HEK293 (cell line): Measurements from ENCODE around the gene SETD7.

ENCODE experiments used
- CTCF ChIA-PET: fragments of 350-600 bp; formaldehyde crosslinking; extraction: SDS; loops from one replicate; lab custom pipeline; 2021; ENCODE audit warnings: antibody characterized with exemption; lab: Yijun Ruan, JAX
- POLR2A ChIA-PET: fragments of 300-600 bp; formaldehyde crosslinking; extraction: SDS; loops from one replicate; lab custom pipeline; 2020; ENCODE audit warnings: antibody characterized with exemption, inconsistent platforms; lab: Yijun Ruan, JAX
- H3K27ac ChIP-seq: fragments of 200-500 bp; sonication (Bioruptor generic); 2 replicates; pipeline ENCODE4 v1.5.1; 2014; ENCODE audit warnings: low read depth, low read length, control low read depth, inconsistent platforms; ENCODE audit errors: extremely low read depth
- H3K36me3 ChIP-seq, 2 experiments: fragments of 200-500 bp in 1 of 2; sonication (Bioruptor generic) in 1 of 2; 1 replicate in 1 of 2; 2 replicates in 1 of 2; pipeline ENCODE4 v1.5.1; 2014 to 2017; ENCODE audit warnings: inconsistent platforms in 2 of 2, low read length in 2 of 2; ENCODE audit not compliant: control insufficient read depth in 2 of 2, insufficient read depth in 1 of 2
- H3K4me1 ChIP-seq: fragments of 200-500 bp; sonication (Bioruptor generic); 2 replicates; pipeline ENCODE4 v1.5.1; 2014; ENCODE audit warnings: mild to moderate bottlenecking, low read length, inconsistent platforms; ENCODE audit not compliant: control insufficient read depth, insufficient read depth
- H3K4me3 ChIP-seq: 2 replicates; pipeline ENCODE4 v1.5.1; 2011; ENCODE audit warnings: low read depth, mild to moderate bottlenecking, control low read depth, low read length, moderate library complexity
- H3K9me3 ChIP-seq: fragments of 200-500 bp; sonication (Bioruptor generic); 2 replicates; pipeline ENCODE4 v1.5.1; 2014; ENCODE audit warnings: low read depth, low read length, inconsistent platforms; ENCODE audit not compliant: control insufficient read depth, insufficient read depth
- GFI1B ChIP-seq: fragments of 450-650 bp; formaldehyde crosslinking; IDR thresholded peaks from 2 replicates; pipeline ENCODE4 v1.5.1; 2016; ENCODE audit warnings: missing biosample characterization, missing genetic modification characterization
- KLF7 ChIP-seq: fragments of 450-650 bp; formaldehyde crosslinking; IDR thresholded peaks from 2 replicates; pipeline ENCODE4 v1.5.1; 2016; ENCODE audit warnings: missing biosample characterization, missing genetic modification characterization, borderline replicate concordance
- PRDM1 ChIP-seq: fragments of 450-650 bp; formaldehyde crosslinking; IDR thresholded peaks from 2 replicates; pipeline ENCODE4; 2016; ENCODE audit warnings: missing biosample characterization, missing genetic modification characterization
- RBAK ChIP-seq: fragments of 450-650 bp; formaldehyde crosslinking; IDR thresholded peaks from 2 replicates; pipeline ENCODE4 v1.5.1; 2016; ENCODE audit warnings: missing biosample characterization, missing genetic modification characterization
- ZNF121 ChIP-seq: fragments of 450-650 bp; formaldehyde crosslinking; IDR thresholded peaks from 2 replicates; pipeline ENCODE4 v1.5.1; 2016; ENCODE audit warnings: missing biosample characterization, missing genetic modification characterization
- ZNF184 ChIP-seq: fragments of 450-650 bp; IDR thresholded peaks from 2 replicates; pipeline ENCODE4 v1.5.1; 2018; ENCODE audit warnings: missing biosample characterization, mild to moderate bottlenecking, missing genetic modification characterization
- ZNF311 ChIP-seq: fragments of 450-650 bp; formaldehyde crosslinking; IDR thresholded peaks from 2 replicates; pipeline ENCODE4 v1.5.1; 2017; ENCODE audit warnings: missing biosample characterization, missing genetic modification characterization, borderline replicate concordance
- ZNF558 ChIP-seq: fragments of 450-650 bp; formaldehyde crosslinking; IDR thresholded peaks from 2 replicates; pipeline ENCODE4 v1.5.1; 2016; ENCODE audit warnings: missing biosample characterization, missing genetic modification characterization
- ZNF561 ChIP-seq: fragments of 450-650 bp; IDR thresholded peaks from 2 replicates; pipeline ENCODE4 v1.5.1; 2018; ENCODE audit warnings: missing biosample characterization, missing genetic modification characterization, borderline replicate concordance
- ZNF600 ChIP-seq: fragments of 450-650 bp; formaldehyde crosslinking; IDR thresholded peaks from 2 replicates; pipeline ENCODE4 v1.5.1; 2016; ENCODE audit warnings: missing biosample characterization, missing genetic modification characterization
- ZNF624 ChIP-seq: fragments of 450-650 bp; formaldehyde crosslinking; IDR thresholded peaks from 2 replicates; pipeline ENCODE4 v1.5.1; 2017; ENCODE audit warnings: missing biosample characterization, missing genetic modification characterization
- ZNF791 ChIP-seq: fragments of 450-650 bp; formaldehyde crosslinking; IDR thresholded peaks from 2 replicates; pipeline ENCODE4 v1.5.1; 2016; ENCODE audit warnings: missing biosample characterization, missing genetic modification characterization
- ZXDB ChIP-seq: fragments of 450-650 bp; formaldehyde crosslinking; IDR thresholded peaks from 2 replicates; pipeline ENCODE4 v1.5.1; 2016; ENCODE audit warnings: missing biosample characterization, missing genetic modification characterization
- TF ChIP-seq, protein P1 (sequence below): fragments of 450-650 bp; formaldehyde crosslinking; IDR thresholded peaks from 2 replicates; pipeline ENCODE4 v1.5.1; 2016; ENCODE audit warnings: missing biosample characterization, missing genetic modification characterization
- TF ChIP-seq, protein P2 (sequence below): fragments of 450-650 bp; formaldehyde crosslinking; IDR thresholded peaks from 2 replicates; pipeline ENCODE4 v1.5.1; 2016; ENCODE audit warnings: missing biosample characterization, missing genetic modification characterization, borderline replicate concordance
- TF ChIP-seq, protein P3 (sequence below): fragments of 450-650 bp; formaldehyde crosslinking; IDR thresholded peaks from 2 replicates; pipeline ENCODE4 v1.5.1; 2016; ENCODE audit warnings: missing biosample characterization, missing genetic modification characterization
- TF ChIP-seq, protein P4 (sequence below): fragments of 450-650 bp; formaldehyde crosslinking; IDR thresholded peaks from 2 replicates; pipeline ENCODE4 v1.5.1; 2016; ENCODE audit warnings: missing biosample characterization, missing genetic modification characterization

SETD7 gene

DNA sequence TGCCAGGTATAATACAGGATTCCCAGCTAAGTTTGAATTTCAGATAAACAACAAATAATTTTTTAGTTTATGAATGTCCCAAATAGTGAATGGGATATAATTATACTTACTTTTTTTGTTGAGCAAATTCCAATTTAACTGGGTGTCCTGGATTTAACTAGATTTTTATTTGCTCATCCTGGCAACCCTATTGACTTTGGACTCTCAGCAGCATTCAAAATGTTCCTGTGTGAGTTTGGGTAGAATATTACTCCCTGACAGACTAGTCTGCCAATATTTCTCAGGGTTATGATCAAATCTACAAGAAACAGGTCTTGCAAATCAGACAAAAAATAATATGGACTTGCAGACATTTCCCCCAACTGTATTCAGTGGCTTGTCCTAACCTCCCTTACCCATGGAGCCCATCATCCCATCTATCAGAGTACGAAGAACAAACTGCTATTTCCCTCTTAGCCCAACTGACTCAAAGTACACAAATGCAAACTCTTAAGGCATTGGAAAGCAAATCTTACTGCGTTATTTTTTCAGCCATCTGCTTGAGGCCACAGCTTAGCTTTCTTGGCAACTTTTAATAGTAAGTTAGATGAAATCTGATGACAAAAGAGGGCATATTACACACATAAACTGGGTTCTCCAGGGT lies 20.7 kb downstream of the SETD7 start (continued):
- TF ChIP-seq KLF7 (tag by site-specific recombination) = no peak
- no peak for TF ChIP-seq GFI1B (tag by site-specific recombination)
- TF ChIP-seq ZNF791 (tag by site-specific recombination) = no peak

DNA sequence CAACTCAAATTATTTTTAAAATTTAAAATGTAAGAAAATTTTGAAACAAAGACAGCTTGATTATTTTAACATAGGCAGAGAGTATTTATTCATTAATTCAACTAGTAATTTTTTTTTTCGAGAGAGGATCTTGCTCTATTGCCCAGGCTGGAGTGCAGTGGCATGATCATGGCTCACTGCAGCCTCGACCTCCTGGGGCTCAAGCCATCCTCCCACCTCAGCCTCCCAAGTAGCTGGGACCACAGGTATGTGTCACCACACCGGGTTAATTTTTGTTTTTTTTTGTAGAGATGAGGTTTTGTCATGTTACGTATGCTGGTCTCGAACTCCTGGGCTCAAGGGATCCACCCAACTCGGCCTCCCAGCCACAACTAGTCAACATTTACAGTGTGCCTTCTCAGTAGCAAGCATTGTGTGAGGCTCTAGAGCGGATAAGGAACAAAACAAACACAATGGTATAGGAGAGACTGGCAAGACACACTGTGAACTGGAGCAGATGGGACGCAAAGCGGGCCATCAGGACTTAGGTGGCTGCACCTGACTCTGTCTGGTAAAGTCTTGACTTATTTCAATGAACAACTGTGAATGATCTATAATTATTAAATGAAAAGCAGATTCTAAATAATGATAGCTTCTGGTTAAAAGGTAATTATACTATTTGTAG lies 21.6 kb downstream of the SETD7 start:
- Histone ChIP-seq H3K4me3 (no peak overlapping the region), H3K4me1 (no peaks in the 10 kb centered on the region), H3K27ac (no peak overlapping the region), H3K36me3 (peaks cover 3 to 4% of the 10 kb centered on the region in 2 experiments), H3K9me3 (no peaks in the 10 kb centered on the region)
- ChIA-PET CTCF (interaction anchor here (0.6 kb wide), 2 partner anchors 503 to 720 kb away, joined by 3 to 5 read pairs; no protein-coding TSS in a partner anchor), POLR2A (no interaction called here)
- TF ChIP-seq ZNF561 (tag by site-specific recombination) = no peak
- TF ChIP-seq ZNF791 (tag by site-specific recombination) = no peak
- no peak for TF ChIP-seq ZNF624 (tag by site-specific recombination)
- no peak for TF ChIP-seq ZXDB (tag by site-specific recombination)
- peak; percentile 67; the same call in 1 of the 2 replicates for TF ChIP-seq ZNF121

DNA sequence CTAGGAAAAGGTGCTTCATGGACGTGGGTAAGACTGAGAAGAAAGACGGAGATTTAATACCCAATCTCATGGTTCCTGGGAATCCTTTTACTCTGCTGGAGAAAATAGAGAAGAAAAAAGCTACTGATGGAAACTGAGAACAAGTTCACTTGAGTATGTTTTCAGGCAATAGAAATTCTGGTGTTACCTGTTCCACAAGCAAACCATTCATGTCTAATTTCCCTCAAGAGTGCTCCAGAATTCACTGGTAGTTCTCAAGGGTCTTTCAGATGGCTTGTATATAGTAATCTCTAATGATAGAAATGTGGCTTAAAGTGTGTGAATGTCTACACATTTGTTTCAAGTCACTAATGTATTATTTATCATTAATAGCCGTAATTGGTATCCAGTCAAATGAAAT lies 22.5 kb downstream of the SETD7 start:
- H3K36me3 ChIP-seq = peaks cover 3 to 10% of the 10 kb centered on the region in 2 experiments
- no peaks in the 10 kb centered on the region for H3K4me1 ChIP-seq
- H3K27ac ChIP-seq = no peak overlapping the region
- ChIA-PET POLR2A (no interaction called here), CTCF (interaction anchor here (0.6 kb wide), 1 partner anchor 502 kb away, joined by 3 read pairs; no protein-coding TSS in a partner anchor)
- H3K9me3 ChIP-seq = no peaks in the 10 kb centered on the region
- TF ChIP-seq PRDM1 = 0 out of 2 replicates have a peak, but pooled peaks have one; percentile 3
- TF ChIP-seq RBAK = no peak
- TF ChIP-seq, protein P1, sequence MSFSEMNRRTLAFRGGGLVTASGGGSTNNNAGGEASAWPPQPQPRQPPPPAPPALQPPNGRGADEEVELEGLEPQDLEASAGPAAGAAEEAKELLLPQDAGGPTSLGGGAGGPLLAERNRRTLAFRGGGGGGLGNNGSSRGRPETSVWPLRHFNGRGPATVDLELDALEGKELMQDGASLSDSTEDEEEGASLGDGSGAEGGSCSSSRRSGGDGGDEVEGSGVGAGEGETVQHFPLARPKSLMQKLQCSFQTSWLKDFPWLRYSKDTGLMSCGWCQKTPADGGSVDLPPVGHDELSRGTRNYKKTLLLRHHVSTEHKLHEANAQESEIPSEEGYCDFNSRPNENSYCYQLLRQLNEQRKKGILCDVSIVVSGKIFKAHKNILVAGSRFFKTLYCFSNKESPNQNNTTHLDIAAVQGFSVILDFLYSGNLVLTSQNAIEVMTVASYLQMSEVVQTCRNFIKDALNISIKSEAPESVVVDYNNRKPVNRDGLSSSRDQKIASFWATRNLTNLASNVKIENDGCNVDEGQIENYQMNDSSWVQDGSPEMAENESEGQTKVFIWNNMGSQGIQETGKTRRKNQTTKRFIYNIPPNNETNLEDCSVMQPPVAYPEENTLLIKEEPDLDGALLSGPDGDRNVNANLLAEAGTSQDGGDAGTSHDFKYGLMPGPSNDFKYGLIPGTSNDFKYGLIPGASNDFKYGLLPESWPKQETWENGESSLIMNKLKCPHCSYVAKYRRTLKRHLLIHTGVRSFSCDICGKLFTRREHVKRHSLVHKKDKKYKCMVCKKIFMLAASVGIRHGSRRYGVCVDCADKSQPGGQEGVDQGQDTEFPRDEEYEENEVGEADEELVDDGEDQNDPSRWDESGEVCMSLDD (tag by site-specific recombination) = no peak
- TF ChIP-seq ZNF184 (tag by site-specific recombination) = no peak
- no peak overlapping the region for H3K4me3 ChIP-seq

DNA sequence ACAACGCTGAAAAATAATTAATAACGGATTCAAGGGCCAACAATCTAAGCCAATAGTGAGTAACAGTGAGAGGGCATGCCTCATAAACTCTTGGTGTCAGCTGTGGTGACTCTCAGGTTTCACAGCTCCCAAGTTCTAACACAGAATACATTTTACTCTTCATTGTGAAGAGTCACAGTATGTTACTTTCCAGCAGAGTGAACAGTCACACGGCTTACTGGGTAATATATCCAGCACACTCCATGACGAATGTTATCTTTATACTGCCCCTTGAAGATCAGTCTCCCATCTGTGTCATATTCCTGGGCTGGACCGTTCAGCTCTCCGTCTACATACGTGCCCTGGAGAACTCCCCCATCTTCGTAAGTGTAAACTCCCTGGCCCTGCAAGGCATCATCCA lies 23.1 kb downstream of the SETD7 start:
- ChIA-PET POLR2A (no interaction called here), CTCF (no interaction called here)
- no peak overlapping the region for H3K27ac ChIP-seq
- no peaks in the 10 kb centered on the region for H3K9me3 ChIP-seq
- H3K36me3 ChIP-seq = peaks cover 8 to 15% of the 10 kb centered on the region in 2 experiments
- H3K4me1 ChIP-seq = no peaks in the 10 kb centered on the region
- no peak overlapping the region for H3K4me3 ChIP-seq
- TF ChIP-seq ZNF558 (tag by site-specific recombination) (no peak), ZNF600 (tag by site-specific recombination) (peak; percentile 79), ZNF311 (tag by site-specific recombination) (no peak)
- TF ChIP-seq, protein P2, sequence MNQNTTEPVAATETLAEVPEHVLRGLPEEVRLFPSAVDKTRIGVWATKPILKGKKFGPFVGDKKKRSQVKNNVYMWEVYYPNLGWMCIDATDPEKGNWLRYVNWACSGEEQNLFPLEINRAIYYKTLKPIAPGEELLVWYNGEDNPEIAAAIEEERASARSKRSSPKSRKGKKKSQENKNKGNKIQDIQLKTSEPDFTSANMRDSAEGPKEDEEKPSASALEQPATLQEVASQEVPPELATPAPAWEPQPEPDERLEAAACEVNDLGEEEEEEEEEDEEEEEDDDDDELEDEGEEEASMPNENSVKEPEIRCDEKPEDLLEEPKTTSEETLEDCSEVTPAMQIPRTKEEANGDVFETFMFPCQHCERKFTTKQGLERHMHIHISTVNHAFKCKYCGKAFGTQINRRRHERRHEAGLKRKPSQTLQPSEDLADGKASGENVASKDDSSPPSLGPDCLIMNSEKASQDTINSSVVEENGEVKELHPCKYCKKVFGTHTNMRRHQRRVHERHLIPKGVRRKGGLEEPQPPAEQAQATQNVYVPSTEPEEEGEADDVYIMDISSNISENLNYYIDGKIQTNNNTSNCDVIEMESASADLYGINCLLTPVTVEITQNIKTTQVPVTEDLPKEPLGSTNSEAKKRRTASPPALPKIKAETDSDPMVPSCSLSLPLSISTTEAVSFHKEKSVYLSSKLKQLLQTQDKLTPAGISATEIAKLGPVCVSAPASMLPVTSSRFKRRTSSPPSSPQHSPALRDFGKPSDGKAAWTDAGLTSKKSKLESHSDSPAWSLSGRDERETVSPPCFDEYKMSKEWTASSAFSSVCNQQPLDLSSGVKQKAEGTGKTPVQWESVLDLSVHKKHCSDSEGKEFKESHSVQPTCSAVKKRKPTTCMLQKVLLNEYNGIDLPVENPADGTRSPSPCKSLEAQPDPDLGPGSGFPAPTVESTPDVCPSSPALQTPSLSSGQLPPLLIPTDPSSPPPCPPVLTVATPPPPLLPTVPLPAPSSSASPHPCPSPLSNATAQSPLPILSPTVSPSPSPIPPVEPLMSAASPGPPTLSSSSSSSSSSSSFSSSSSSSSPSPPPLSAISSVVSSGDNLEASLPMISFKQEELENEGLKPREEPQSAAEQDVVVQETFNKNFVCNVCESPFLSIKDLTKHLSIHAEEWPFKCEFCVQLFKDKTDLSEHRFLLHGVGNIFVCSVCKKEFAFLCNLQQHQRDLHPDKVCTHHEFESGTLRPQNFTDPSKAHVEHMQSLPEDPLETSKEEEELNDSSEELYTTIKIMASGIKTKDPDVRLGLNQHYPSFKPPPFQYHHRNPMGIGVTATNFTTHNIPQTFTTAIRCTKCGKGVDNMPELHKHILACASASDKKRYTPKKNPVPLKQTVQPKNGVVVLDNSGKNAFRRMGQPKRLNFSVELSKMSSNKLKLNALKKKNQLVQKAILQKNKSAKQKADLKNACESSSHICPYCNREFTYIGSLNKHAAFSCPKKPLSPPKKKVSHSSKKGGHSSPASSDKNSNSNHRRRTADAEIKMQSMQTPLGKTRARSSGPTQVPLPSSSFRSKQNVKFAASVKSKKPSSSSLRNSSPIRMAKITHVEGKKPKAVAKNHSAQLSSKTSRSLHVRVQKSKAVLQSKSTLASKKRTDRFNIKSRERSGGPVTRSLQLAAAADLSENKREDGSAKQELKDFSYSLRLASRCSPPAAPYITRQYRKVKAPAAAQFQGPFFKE (tag by site-specific recombination) = no peak
- TF ChIP-seq, protein P3, sequence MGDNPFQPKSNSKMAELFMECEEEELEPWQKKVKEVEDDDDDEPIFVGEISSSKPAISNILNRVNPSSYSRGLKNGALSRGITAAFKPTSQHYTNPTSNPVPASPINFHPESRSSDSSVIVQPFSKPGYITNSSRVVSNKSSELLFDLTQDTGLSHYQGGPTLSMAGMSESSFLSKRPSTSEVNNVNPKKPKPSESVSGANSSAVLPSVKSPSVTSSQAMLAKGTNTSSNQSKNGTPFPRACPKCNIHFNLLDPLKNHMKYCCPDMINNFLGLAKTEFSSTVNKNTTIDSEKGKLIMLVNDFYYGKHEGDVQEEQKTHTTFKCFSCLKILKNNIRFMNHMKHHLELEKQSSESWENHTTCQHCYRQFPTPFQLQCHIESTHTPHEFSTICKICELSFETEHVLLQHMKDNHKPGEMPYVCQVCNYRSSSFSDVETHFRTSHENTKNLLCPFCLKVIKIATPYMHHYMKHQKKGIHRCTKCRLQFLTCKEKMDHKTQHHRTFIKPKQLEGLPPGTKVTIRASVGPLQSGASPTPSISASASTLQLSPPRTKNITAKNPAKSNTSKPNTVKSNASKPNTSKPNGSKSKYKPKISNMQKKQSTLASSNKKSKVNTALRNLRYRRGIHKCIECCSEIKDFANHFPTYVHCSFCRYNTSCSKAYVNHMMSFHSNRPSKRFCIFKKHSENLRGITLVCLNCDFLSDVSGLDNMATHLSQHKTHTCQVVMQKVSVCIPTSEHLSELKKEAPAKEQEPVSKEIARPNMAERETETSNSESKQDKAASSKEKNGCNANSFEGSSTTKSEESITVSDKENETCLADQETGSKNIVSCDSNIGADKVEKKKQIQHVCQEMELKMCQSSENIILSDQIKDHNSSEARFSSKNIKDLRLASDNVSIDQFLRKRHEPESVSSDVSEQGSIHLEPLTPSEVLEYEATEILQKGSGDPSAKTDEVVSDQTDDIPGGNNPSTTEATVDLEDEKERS (tag by site-specific recombination) = no peak
- TF ChIP-seq, protein P4, sequence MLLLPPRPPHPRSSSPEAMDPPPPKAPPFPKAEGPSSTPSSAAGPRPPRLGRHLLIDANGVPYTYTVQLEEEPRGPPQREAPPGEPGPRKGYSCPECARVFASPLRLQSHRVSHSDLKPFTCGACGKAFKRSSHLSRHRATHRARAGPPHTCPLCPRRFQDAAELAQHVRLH (tag by site-specific recombination) = no peak
